ENCODE data around the gene CPEB3.
"Not testable (repeated sequence)": the region's sequence is repeated elsewhere in the genome, so short reads cannot be mapped to it uniquely, and the experiment has no call there.

Gene CPEB3

DNA sequence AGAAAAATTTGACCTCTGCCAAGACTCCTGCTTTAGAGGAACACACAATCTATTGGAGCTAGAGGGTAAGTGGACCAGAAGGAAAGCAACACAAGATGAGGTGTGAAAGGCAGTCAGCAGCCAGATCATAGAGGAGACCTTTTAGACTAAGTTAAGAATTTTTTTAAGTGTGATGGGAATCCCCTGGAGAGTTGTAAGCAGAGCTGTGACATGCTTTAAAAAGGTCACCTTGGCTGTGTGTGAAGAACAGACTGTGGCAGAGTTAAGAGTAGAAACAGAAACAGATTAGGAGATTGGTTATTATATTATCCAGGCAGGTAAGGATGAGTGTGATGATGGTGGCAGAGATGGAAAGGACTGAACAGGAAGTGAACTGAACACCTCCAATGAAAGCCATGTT is 23.5 kb downstream of the CPEB3 start:
- DNase-seq = no peak

DNA sequence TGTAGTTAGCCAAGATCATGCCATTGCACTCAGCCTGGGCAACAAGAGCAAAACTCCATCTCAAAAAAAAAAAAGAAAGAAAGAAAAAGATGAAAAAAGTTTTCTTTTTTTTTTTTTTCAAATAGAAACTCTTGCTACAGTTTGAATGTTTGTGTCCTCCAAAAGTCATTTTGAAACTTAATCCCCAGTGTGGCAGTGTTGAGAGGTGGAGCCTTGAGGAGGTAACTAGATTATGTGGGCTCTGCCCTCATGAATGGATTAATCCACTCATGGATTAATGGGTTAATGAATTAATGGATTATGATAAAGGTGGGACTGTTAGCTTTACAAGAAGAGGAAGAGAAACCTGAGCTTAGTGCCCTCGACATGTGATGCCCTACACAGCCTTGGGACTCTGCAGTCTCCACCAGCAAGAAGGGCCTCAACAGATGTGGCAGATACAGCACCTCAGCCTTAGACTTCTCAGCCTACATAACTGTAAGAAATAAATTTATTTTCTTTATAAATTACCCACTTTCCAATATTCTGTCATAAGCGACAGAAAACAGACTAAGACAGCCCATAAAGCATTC is 25.1 kb downstream of the CPEB3 start:
- no peak for DNase-seq

DNA sequence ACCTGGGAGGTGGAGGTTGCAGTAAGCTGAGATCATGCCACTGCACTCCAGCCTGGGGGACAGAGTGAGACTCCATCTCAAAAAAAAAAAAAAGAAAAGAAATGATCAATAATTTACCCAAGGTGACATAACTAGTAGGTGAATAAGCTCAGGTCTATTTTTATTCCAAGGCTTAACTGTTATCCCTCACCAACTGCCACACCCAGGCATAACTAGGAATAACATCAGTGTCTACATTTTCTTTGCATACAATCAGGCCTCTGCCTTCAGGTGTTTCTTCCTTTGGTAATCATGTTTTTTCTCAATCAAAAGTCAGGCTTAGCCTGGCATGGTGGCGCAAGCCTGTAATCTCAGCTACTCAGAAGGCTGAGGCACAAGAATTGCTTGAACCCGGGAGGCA is 26.6 kb downstream of the CPEB3 start:
- DNase-seq = no peak

DNA sequence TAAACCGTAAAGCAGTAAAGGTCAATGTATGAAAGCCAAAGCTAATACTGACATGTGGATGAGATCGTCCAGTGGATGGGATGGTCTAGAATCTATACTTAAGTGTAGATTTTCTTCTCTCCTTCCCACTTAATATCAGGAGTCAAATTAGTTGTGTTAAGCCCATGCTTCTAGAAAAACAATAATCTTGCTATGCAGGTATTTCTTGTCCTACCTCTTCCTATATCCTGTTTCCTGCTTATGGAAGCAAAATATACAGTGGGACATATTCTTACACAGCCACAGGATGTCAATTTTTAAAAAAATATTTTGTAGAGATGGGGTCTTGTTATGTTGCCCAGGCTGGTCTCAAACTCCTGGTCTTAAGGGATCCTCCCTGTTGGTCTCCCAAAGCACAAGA is 27.5 kb downstream of the CPEB3 start:
- DNase-seq = no peak

DNA sequence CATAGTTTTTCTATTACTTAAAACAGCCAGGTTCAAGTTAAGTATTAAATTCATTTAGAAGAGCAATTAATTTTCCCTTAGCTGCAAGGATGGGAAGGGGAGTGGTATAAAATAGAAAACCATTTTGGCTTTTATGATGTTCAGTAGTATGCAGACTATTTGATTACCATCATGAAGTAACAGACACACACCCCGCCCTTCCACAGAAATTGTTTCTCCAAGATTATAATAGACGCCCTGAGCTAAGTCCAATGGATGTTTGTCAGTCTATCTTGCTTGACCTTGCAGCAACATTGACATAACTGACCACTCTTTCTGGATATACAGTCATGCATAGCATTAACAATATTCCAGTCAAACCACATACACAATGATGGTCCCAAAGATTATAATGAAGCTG is 42.3 kb downstream of the CPEB3 start:
- DNase-seq = no peak

DNA sequence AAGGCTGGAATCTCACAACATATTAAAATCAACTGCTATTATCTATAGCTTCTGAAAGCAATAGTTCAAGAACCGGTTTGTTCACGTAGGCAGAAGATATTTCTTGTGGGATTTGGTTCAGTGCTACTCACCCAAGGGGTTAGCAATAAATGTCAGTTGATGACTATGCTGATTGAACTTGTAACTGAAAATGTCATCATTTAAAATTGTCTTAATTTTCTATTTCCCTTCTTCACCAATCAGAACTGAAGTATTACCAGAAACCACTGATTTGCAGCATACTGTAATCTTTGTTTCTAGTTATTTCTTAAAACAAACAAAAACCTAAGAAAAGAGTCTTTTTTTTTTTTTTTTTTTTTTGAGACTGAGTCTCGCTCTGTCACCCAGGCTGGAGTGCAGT is 46.1 kb downstream of the CPEB3 start:
- DNase-seq = no peak

DNA sequence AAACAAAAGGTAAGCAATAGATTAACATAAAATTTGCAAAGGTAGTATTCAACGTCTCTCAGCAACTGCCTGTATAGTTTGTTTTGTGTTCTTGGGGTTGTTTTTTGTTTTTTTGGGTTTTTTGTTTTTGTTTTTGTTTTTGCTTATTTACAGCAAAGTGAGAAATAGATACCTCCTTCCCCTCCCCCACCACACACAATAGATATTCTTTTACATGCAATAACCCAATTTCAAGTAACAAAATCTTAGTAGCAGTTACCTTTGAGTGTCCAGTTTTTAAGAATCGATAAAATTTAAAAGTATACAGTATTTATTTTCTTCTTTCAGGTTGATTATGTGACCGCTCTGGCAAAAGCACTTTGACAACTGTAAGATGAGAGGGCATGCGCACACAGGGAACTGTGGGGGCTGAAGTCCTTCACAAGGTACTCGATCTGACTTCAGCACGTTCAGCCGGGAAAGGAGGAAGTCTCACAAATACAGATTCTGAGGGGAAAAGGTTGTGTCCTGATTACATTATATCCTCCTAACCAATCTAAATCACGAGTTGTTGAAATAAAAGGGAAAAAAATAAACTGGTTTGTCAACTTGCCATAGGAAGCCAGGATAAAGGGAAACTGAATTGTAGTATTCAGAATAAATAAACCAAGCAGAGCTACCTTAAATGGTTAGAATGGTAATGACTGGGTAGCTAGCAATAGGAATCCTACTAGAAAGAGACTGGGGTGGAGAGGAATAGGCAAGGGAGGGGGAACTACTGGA is 47.8 kb downstream of the CPEB3 start:
- DNase-seq = peak; percentile 54

DNA sequence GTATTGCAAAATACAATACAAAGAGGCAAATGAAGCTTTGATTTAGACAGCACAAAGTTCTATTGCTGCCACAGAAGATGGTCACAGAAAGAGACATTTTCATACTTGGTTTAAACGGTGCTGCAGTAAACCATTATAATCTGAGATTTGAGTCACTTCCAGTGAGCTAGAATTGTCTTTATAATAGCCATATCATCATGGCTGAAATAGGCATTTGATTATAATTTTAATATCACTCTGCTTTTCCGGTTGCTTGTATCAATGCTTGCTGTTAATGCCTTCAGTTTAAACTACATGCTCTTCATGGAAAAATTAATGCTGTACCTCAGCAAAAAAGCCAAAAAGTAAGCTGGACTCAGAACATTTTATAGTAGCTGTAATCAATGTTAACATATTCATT is 48.5 kb downstream of the CPEB3 start:
- DNase-seq = no peak

DNA sequence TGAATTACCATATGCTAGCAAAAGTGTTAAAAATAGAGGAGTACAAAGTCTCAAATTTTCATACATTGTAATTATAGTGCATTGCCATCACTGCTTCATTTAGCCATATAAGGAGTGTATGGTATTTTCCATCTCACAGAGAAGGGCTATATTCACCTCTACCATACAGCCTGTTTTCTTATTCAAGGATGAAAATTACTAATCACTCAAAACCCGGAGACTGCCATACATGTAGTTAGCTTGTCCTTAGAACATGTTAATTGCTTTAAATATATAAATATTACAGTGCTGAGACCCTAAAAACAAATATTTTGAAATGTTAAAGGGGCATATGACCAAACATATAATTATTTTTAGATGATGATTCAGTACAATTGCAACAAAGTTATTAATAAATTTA is 49.4 kb downstream of the CPEB3 start:
- no peak for DNase-seq

DNA sequence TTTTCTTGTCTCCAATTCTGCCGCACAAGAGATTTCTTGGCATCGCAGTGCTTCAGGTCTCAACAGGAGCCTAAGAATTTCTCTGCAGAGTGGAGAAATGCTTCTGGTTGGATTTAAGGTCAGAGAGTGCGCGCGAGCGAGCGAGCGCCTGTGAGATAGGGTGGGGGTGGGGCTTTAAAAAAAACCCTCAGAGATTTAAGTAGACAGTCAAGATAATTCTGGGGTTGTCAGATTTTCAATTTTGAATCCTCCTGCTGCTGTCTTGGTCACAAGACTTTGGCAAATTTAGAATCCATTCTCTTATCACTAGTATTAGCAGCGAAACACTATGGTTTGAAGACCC is 49.7 kb downstream of the CPEB3 start:
- no peak for DNase-seq

DNA sequence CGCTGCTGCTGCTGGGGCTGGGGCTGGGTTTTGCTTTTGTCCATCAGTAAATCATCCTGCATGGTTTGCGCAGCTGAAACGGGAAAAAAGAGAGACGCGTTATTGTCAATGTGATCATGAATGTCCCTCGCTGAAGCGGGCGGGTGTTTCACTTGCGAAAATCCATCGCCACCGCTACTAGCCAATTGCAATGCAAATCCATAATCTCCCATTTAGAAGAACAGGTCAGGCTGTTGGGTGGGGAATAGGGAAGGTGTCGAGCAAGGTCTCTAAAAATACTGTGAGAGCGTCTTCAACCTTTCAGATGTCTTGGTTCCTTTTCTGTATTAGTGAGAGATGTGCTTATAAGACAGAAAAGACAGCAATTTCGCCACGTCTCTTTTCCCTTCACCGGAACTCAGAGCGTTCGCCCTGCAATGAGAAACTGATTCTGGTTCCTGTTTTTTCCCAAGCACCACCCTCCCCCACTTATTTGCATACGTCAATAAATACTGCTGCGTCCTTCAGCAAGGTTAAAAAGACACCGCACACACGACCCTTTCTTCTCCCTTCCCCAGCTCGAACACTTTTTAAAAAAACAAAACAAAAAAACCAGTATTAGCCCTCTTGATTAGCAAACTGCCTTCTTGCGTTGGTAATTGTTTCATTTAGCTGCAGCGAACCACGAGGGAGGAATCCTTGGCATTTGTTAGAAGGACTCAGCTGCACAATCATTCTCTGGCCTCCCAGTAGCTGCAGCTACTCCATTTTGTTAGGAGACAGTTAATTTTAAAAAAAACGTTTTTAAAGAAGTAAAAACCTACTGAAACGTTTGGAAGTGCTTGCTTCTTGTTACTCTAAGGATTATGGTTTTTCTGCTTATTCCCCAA is 50.4 kb downstream of the CPEB3 start:
- peak; percentile 52 for DNase-seq

DNA sequence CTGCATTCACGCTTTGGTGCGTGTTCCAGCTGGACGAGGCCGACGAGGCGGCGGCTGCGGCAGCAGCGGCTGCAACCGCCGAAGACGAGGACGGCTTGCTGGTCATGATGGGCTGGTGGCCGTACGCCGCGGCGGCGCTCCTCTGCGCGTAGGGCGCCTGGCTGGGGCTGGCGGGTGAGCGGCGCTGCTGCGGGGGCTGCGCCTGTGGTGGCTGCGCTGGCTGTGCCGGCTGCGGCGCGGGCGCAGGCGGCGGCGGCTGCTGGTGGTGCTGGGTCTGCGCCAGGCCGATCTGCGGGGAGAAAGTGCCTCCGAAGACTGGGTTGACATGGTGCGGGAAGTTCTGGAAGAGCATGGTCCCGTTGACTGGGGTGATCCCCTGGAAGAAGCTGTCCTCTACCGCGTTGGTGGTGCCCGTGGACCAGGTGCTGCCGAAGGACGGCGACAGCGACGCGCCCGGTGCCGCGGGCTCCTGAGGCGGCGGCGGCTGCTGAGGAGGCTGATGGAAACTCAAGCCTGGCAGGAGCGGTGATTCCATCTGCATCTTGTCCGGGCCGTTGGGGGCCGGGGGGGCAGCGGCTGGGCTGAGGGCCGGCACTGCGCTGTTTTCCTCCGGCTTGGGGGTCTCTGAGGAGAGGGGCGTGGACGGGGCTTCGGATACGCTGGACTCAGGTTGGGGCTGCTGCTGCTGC is 51.1 kb downstream of the CPEB3 start:
- DNase-seq = peak; percentile 31

DNA sequence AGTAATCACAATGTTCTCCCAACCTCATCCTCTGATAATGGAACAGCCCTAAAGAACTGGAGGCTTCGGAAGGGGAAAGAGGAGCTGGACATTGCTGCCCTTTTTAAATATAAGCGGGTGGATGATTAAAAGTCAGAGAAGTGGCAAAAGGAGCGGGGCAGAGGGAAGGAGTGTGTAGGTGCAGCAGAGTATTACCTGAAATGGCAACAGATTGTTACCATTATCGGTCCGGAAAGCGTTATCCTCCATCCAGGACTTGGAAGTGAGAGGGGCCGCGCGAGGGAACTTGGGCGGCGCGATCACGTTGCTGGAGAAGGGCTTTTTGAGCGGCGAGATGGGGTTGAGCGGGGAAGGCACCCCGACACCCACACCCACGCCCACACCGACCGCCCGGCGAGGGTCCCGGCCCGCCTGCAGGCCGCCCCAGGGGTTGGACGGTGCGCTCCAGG is 51.7 kb downstream of the CPEB3 start:
- DNase-seq = no peak

DNA sequence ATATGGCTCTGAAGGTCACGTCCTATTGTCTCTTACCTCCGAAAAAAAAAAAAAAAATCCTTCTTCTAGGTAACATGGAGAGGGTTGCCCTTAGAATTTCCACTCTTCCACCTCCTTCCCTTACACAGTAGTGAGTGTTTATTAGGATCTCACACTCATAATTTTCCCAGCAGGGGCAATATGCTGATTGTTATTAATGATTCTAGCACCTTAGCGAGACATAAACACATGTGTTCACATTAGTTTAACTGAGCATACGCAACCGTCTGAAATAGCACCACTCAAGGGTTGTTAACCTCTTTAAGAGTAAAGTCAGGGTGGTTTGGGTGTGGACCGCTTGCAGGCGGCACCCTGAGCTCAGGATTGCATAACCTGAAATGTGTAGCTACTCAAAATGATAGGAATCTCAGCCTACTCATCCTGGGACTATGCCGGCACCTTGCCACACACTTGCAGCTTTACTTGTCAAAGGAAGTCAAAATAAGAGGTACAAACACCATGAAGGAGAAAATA is 52.2 kb downstream of the CPEB3 start:
- no peak for DNase-seq

DNA sequence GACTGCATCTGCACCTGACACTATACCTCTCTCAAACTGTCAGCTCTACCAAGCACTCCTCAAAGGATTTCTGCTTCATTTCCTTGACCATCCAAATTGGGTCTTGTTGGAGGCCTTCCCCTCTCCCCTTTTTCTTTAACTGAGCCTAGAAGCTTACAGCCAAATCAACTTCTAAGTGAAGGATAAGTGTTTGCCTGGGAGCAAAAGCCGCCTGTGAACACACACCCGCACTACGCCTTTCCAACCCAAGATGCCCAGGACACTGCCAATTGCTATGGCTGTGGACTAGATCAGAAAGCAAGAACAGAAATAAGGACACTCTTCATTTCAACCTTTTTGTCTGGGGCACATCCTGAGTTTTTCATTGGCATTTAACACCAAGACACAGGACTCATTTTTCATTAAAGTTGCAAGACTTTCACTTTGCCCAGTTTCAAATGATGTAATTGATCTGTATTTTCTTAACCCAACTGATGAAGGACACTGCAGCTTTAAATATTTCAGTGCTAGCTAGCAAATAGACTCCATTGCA is 52.8 kb downstream of the CPEB3 start:
- no peak for DNase-seq

DNA sequence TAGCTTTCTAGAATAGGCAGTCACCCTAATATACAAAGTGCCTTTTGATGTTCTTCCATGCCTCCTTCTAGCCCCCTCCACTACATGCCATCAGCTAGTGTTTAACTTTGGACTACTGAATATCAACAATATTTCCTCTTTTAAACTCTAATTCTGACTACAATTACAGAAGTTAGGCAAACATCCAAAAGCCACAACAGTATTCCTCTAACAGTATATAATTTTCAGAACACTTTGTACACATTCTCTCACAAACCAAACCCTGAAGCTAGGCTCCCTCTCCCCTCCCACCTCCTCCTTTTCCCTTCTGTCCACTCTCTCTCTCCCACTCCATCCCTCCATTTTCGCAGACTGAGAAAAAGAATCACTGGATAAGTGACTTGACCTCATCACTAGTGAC is 59.7 kb downstream of the CPEB3 start:
- no peak for DNase-seq

DNA sequence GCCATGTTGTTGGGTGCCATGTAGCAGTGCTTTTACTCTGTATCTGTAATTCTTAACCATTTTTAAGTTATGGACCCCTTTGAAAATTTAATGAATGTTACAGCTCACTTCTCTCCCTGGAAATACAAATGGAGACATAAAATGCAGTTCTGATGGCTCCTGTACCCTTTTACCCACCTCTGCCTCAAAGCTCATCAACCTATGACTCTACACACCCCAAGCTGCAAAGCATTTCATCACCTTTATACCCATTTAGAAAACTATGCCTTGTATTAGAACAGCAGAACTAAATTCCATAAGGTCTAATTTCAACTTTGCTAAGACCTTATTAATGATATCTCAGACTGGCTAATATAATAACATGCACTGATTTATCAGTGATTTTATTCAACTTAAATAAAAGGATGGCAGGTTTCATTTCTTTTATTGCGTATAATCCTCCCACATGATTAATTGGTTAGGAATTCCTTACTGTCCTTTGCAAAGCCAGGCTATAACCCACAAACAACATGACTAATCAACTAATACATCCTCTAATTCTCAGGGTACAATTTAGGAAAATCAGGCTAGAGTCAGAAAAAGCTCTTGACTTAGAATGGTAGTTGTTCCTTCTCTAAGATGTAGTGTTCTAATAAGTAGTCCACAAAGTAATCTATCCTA is 68.1 kb downstream of the CPEB3 start:
- DNase-seq = peak; percentile 68

DNA sequence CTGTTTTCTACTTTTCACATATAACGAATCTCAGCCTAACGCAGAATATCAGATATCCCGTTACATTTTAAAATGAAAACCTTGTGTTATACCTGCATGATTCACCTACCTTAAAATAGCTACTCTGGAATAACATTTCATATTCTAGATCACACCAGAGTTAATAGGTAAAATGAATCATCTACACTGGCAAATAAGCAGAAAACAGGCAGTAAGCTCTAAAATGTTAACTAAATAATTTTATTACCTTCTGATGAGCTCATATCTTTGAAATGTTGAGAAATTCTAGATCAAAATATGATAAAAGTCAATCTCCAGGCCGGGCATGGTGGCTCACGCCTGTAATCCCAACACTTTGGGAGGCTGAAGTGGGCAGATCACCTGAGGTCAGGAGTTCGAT is 71.3 kb downstream of the CPEB3 start:
- DNase-seq = no peak

DNA sequence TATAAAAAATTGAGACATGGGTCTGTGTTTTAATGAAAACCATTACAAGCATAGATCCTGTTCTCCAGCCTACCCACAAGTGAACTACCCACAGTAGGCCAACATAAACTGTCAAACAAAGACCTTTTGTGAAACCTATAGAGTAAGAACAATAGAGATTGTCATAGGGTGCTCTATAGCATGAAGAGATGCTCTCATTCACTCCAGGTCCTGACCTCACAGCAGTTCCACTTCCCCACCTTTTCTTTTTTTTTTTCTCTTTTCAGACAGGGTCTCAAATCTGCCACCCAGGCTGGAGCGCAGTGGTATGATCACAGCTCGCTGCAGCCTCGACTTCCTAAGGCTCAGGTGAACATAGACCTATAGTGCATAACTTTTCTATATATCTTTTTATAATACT is 72.3 kb downstream of the CPEB3 start:
- DNase-seq = no peak

DNA sequence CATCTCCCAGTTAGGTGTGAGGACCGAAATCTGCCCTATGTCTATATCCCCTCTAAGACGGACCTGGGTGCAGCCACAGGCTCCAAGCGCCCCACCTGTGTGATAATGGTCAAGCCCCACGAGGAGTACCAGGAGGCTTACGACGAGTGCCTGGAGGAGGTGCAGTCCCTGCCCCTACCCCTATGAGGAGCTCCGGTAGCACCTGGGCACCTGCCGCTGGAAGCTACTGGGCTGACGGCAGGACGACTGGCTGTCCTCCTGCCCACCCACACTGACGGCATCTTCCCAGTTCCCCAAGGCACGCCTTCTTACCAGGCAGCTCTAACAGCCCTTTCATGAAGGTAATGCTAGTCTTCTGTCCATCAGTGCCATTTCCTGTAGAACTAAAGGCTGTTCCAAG is 74.3 kb downstream of the CPEB3 start:
- DNase-seq = not testable (repeated sequence)

DNA sequence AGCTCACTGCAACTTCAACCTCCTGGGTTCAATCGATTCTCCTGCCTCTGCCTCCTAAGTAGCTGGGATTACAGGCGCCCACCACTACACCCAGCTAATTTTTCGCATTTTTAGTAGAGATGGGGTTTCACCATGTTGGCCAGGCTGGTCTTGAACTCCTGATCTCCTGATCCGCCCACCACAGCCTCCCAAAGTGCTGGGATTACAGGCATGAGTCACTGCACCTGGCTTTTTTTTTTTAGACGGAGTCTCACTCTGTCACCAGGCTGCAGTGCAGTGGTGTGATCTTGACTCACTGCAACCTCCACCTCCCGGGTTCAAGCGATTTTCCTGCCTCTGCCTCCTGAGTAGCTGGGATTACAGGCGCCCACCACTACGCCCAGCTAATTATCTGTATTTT is 75.7 kb downstream of the CPEB3 start:
- not testable (repeated sequence) for DNase-seq

DNA sequence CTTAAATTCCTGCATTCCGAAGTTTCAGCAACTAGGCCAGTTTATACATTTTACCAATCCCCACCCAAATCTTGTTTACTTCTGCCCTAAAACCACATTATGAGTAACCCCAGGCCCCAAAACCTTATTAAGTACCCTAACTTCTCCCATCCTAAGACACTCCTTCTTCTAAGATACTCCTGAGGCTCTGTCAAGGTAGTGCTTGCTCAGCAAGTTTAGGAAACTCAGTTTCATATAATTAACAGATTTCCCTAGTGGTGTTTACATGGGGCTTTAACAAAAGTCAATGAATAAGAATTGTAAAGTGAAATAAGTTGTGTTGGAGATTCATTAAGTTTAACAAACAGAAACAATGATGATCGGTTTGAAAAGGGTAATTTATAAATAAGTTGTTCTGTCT is 77.8 kb downstream of the CPEB3 start:
- no peak for DNase-seq

Data from fibroblast of skin of scalp (primary cell).